GM21447 (cell line): ENCODE data around the gene ANKRD12.
A peak's percentile ranks its signal among the peaks of the same experiment; 100 is the strongest.

Experiments
- ATAC-seq: cut with Tn5 transposase; IDR thresholded peaks from one replicate; pipeline ENCODE4 v1.9.1; 2021; ENCODE audit not compliant: unreplicated experiment

The ANKRD12 gene

GRCh38 chr18:9106094-9106493, 30.5 kb upstream of the ANKRD12 start:
- no peak for ATAC-seq

- ATAC-seq, result no peak
These were observed 29.6 kb upstream of the ANKRD12 start for GRCh38 chr18:9106800-9107584.

GRCh38 chr18:9108911-9109310, 27.7 kb upstream of the ANKRD12 start:
- ATAC-seq, result no peak

- no peak for ATAC-seq
These were observed 27.1 kb upstream of the ANKRD12 start for GRCh38 chr18:9109523-9109922.

- ATAC-seq, result no peak
These were observed 23.0 kb upstream of the ANKRD12 start for GRCh38 chr18:9113468-9114149.

- ATAC-seq, result no peak
These were observed 20.6 kb upstream of the ANKRD12 start for GRCh38 chr18:9115984-9116383.

- ATAC-seq, result no peak
These were observed 18.4 kb upstream of the ANKRD12 start for GRCh38 chr18:9117980-9118841.

- ATAC-seq, result no peak
These were observed 15.8 kb upstream of the ANKRD12 start for GRCh38 chr18:9120796-9121195.

GRCh38 chr18:9123520-9123919, 13.1 kb upstream of the ANKRD12 start:
- no peak for ATAC-seq

- no peak for ATAC-seq
These were observed 11.8 kb upstream of the ANKRD12 start for GRCh38 chr18:9124824-9125223.

GRCh38 chr18:9126337-9126736, 10.2 kb upstream of the ANKRD12 start:
- no peak for ATAC-seq

GRCh38 chr18:9130195-9130594, 6.4 kb upstream of the ANKRD12 start:
- no peak for ATAC-seq

GRCh38 chr18:9130806-9131205, 5.8 kb upstream of the ANKRD12 start:
- no peak for ATAC-seq

- ATAC-seq, result no peak
These were observed 4.0 kb upstream of the ANKRD12 start for GRCh38 chr18:9132628-9133027.

- no peak for ATAC-seq
These were observed 3.4 kb upstream of the ANKRD12 start for GRCh38 chr18:9133225-9133624.

GRCh38 chr18:9135081-9135911, 1.3 kb upstream of the ANKRD12 start:
- no peak for ATAC-seq

GRCh38 chr18:9135912-9136314, 668 bp upstream of the ANKRD12 start:
- ATAC-seq, result peak; percentile 20

- ATAC-seq, result peak; percentile 29
These were observed 836 bp downstream of the ANKRD12 start for GRCh38 chr18:9137168-9138066.

- no peak for ATAC-seq
These were observed 2.9 kb downstream of the ANKRD12 start for GRCh38 chr18:9139400-9140039.
